Naive thymus-derived CD4-positive, alpha-beta T cell (primary cell): Measurements from ENCODE around the gene ZCWPW1. TPM values are rescaled to one million over a fixed set of nuclear protein-coding genes. Genes with fewer than 3 reads are reported as not detected.

Source experiments
- ATAC-seq: fragments of 150-1000 bp; cut with Tn5 transposase; 2 replicates; pipeline ENCODE4 v1.10.0; 2021; ENCODE audit warnings: mild to moderate bottlenecking, moderate library complexity
- CTCF ChIA-PET: fragments of 350-600 bp; sonication (Branson Sonifier 250); formaldehyde crosslinking; loops from one replicate; lab custom pipeline; 2021; ENCODE audit warnings: antibody characterized with exemption; lab: Charles Lee
- POLR2A ChIA-PET: fragments of 350-600 bp; sonication (Branson Sonifier 250); formaldehyde crosslinking; loops from one replicate; lab custom pipeline; 2021; ENCODE audit warnings: antibody characterized with exemption, inconsistent platforms; lab: Charles Lee
- DNase-seq, 9 donors: peaks; one replicate each; pipeline versions ENCODE4 v3.0.0 to v3.0.0-alpha.2; 2020 to 2022; ENCODE audit warnings: mixed read lengths in 1 of 9
- H3K27ac ChIP-seq: one replicate; pipeline ENCODE4 v1.7.0; 2013; ENCODE audit warnings: mild to moderate bottlenecking, low read depth, low read length, moderate library complexity
- H3K27me3 ChIP-seq, 2 donors: one replicate each; pipeline ENCODE4 v1.7.0; 2013; ENCODE audit warnings: low read length in 2 of 2, mild to moderate bottlenecking in 2 of 2, moderate library complexity in 2 of 2; ENCODE audit not compliant: control insufficient read depth in 2 of 2, insufficient read depth in 2 of 2
- H3K36me3 ChIP-seq, 3 experiments: 1 replicate in 2 of 3; 2 replicates in 1 of 3; pipeline ENCODE4 v1.7.0; 2013; ENCODE audit warnings: low read length in 3 of 3, mild to moderate bottlenecking in 3 of 3, moderate library complexity in 1 of 3; ENCODE audit not compliant: insufficient read depth in 3 of 3, control insufficient read depth in 2 of 3
- H3K4me1 ChIP-seq, 2 donors: one replicate each; pipeline ENCODE4 v1.7.0; 2013; ENCODE audit warnings: low read length in 2 of 2, mild to moderate bottlenecking in 2 of 2, moderate library complexity in 1 of 2; ENCODE audit not compliant: control insufficient read depth in 2 of 2, insufficient read depth in 2 of 2
- H3K4me3 ChIP-seq: 2 replicates; pipeline ENCODE4 v1.7.0; 2013; ENCODE audit warnings: mild to moderate bottlenecking, low read length
- H3K9me3 ChIP-seq, 3 experiments: 1 replicate in 2 of 3; 2 replicates in 1 of 3; pipeline ENCODE4 v1.7.0; 2013; ENCODE audit warnings: low read length in 3 of 3; ENCODE audit not compliant: control insufficient read depth in 2 of 3
- H3K27ac Mint-ChIP-seq, 9 donors: one replicate each; pipeline ENCODE4 v1.8.0; 2020 to 2022; ENCODE audit warnings: mixed read lengths in 9 of 9, mild to moderate bottlenecking in 8 of 9, moderate library complexity in 5 of 9, inconsistent platforms in 2 of 9
- H3K27me3 Mint-ChIP-seq, 5 donors: one replicate each; pipeline ENCODE4 v1.8.0; 2021 to 2022; ENCODE audit warnings: mixed read lengths in 5 of 5, mild to moderate bottlenecking in 1 of 5
- H3K36me3 Mint-ChIP-seq, 5 donors: one replicate each; pipeline ENCODE4 v1.8.0; 2020 to 2022; ENCODE audit warnings: mixed read lengths in 5 of 5, mild to moderate bottlenecking in 3 of 5, inconsistent platforms in 1 of 5
- H3K4me1 Mint-ChIP-seq, 7 donors: one replicate each; pipeline ENCODE4 v1.8.0; 2020 to 2022; ENCODE audit warnings: mixed read lengths in 7 of 7, mild to moderate bottlenecking in 3 of 7, inconsistent platforms in 1 of 7
- H3K4me3 Mint-ChIP-seq, 10 donors: one replicate each; pipeline ENCODE4 v1.8.0; 2020 to 2022; ENCODE audit warnings: mild to moderate bottlenecking in 10 of 10, mixed read lengths in 10 of 10, moderate library complexity in 6 of 10, inconsistent platforms in 2 of 10
- H3K9me3 Mint-ChIP-seq, 11 donors: one replicate each; pipeline ENCODE4 v1.8.0; 2020 to 2022; ENCODE audit warnings: mixed read lengths in 11 of 11, mild to moderate bottlenecking in 4 of 11, inconsistent platforms in 1 of 11, moderate library complexity in 1 of 11
- intact Hi-C, 2 donors: fragments of 100-400 bp; cut with micrococcal nuclease; formaldehyde crosslinking; loops; one replicate each; pipeline ENCODE4 v1.15.1; 2023
- polyA plus RNA-seq, 2 donors: library from polyadenylated mRNA; unstranded; fragments of 300-500 nt; fragmentation: Illumina TruSeq; gene quantifications; one replicate each; pipeline ENCODE4 v1.2.3, GENCODE V29; 2021
- total RNA-seq, 6 experiments: library from RNA in 5 of 6; stranded (reverse) in 5 of 6; gene quantifications; 1 replicate in 5 of 6; 2 replicates in 1 of 6; pipeline ENCODE4 v1.2.3 and lab custom pipeline; 2021 to 2026

Gene ZCWPW1
- total and polyA plus RNA-seq, 7 experiments from 2014 or later: 4.1 to 18.6 (median 7.1) TPM

- H3K4me1 Mint-ChIP-seq: peaks cover 3 to 36% (median 19%) of the 10 kb centered on the region in 7 donors
- no peaks in the 10 kb centered on the region for H3K27me3 Mint-ChIP-seq
- H3K27ac ChIP-seq: no peak overlapping the region
- ATAC-seq: no peak
- intact Hi-C loops: no loop called here
- H3K4me1 ChIP-seq: no peaks in the 10 kb centered on the region
- no peak overlapping the region for H3K4me3 ChIP-seq
- DNase-seq: no peak
- CTCF ChIA-PET: no interaction called here
- no peaks in the 10 kb centered on the region for H3K9me3 ChIP-seq
- H3K9me3 Mint-ChIP-seq: no peaks in the 10 kb centered on the region
- POLR2A ChIA-PET: no interaction called here
- peaks cover 0 to 9% (median 0%) of the 10 kb centered on the region in 3 experiments for H3K36me3 ChIP-seq
- H3K36me3 Mint-ChIP-seq: peaks cover 0 to 3% (median 1%) of the 10 kb centered on the region in 5 donors
- peak overlapping the region in 1 of 9 donors; percentile 77 for H3K27ac Mint-ChIP-seq
- no peak overlapping the region for H3K4me3 Mint-ChIP-seq
- H3K27me3 ChIP-seq: no peaks in the 10 kb centered on the region
Observed at GRCh38 chr7:100372694-100373093, 55.8 kb downstream of the ZCWPW1 start.

DNA sequence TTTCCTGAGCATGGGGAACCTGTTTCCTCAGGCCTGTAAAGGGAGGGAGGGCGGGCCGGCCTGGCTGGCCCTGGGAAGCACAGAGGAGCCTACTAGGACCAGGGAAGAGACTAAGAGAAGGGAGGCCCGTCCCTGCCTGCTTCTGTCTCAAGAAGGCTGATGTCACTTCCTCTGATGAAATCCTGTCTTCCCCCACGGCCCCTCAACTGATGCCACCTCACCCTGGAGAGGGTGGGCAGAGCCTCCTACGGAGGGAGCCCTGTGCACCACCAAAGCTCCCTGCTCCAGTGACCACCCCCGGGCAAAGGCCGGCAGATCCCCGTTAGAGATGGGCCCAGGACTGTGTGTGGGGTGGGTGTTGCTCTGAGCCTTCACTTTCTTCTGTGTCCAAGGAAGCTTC is 56.2 kb downstream of the ZCWPW1 start:
- Mint-ChIP-seq H3K27ac (peak overlapping the region in 1 of 9 donors; percentile 77), H3K9me3 (no peaks in the 10 kb centered on the region), H3K4me3 (no peak overlapping the region), H3K27me3 (no peaks in the 10 kb centered on the region), H3K4me1 (peaks cover 3 to 38% (median 20%) of the 10 kb centered on the region in 7 donors), H3K36me3 (peaks cover 0 to 6% (median 6%) of the 10 kb centered on the region in 5 donors)
- H3K4me1 ChIP-seq: no peaks in the 10 kb centered on the region
- no peak overlapping the region for H3K27ac ChIP-seq
- ATAC-seq: peak; percentile 53
- H3K36me3 ChIP-seq: peaks cover 0 to 9% (median 0%) of the 10 kb centered on the region in 3 experiments
- ChIA-PET CTCF (no interaction called here), POLR2A (no interaction called here)
- intact Hi-C loops: no loop called here
- no peak for DNase-seq
- H3K27me3 ChIP-seq: no peaks in the 10 kb centered on the region
- H3K9me3 ChIP-seq: no peaks in the 10 kb centered on the region
- H3K4me3 ChIP-seq: no peak overlapping the region

- Mint-ChIP-seq H3K9me3 (peaks cover 0 to 2% (median 0%) of the 10 kb centered on the region in 11 donors), H3K36me3 (peaks cover 0 to 8% (median 7%) of the 10 kb centered on the region in 5 donors), H3K4me1 (peaks cover 5 to 41% (median 23%) of the 10 kb centered on the region in 7 donors), H3K4me3 (no peak overlapping the region), H3K27ac (peak overlapping the region in 5 of 9 donors; percentile 13 to 74 (median 46)), H3K27me3 (no peaks in the 10 kb centered on the region)
- peaks cover 0 to 9% (median 0%) of the 10 kb centered on the region in 3 experiments for H3K36me3 ChIP-seq
- ATAC-seq: no peak
- no peak overlapping the region for H3K4me3 ChIP-seq
- intact Hi-C loops: no loop called here
- no peaks in the 10 kb centered on the region for H3K27me3 ChIP-seq
- CTCF ChIA-PET: no interaction called here
- no peaks in the 10 kb centered on the region for H3K9me3 ChIP-seq
- POLR2A ChIA-PET: no interaction called here
- no peak overlapping the region for H3K27ac ChIP-seq
- DNase-seq: no peak
- H3K4me1 ChIP-seq: no peaks in the 10 kb centered on the region
Observed at GRCh38 chr7:100371561-100372171, 56.8 kb downstream of the ZCWPW1 start.

DNA sequence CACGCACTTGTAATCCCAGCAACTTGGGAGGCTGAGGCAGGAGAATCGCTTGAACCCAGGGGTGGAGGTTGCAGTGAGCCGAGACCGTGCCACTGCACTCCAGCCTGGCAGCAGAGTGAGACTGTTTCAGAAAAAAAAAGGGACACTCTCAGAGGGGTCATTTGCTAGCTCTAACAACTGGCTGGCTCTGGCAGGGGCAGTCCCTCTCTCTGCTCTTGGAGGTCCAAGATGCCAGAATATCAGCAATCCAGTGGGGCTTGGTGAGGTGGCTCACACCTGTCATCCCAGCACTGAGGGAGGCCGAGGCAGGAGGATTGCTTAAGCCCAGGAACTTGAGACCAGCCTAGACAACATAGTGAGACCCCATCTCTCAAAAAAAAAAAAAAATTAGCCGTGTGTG is 57.8 kb downstream of the ZCWPW1 start:
- Histone ChIP-seq H3K4me3 (no peak overlapping the region), H3K36me3 (peaks cover 0 to 9% (median 0%) of the 10 kb centered on the region in 3 experiments), H3K4me1 (peaks cover 0 to 8% of the 10 kb centered on the region in 2 donors), H3K9me3 (no peaks in the 10 kb centered on the region), H3K27me3 (no peaks in the 10 kb centered on the region), H3K27ac (no peak overlapping the region)
- intact Hi-C loops: no loop called here
- peaks cover 0 to 2% (median 0%) of the 10 kb centered on the region in 11 donors for H3K9me3 Mint-ChIP-seq
- POLR2A ChIA-PET: no interaction called here
- H3K27me3 Mint-ChIP-seq: no peaks in the 10 kb centered on the region
- CTCF ChIA-PET: no interaction called here
- peaks cover 13 to 44% (median 31%) of the 10 kb centered on the region in 7 donors for H3K4me1 Mint-ChIP-seq
- peaks cover 0 to 11% (median 7%) of the 10 kb centered on the region in 5 donors for H3K36me3 Mint-ChIP-seq
- DNase-seq (no peak), ATAC-seq (no peak)
- H3K4me3 Mint-ChIP-seq: no peak overlapping the region
- H3K27ac Mint-ChIP-seq: peak overlapping the region in 2 of 9 donors; percentile 4 to 60

DNA sequence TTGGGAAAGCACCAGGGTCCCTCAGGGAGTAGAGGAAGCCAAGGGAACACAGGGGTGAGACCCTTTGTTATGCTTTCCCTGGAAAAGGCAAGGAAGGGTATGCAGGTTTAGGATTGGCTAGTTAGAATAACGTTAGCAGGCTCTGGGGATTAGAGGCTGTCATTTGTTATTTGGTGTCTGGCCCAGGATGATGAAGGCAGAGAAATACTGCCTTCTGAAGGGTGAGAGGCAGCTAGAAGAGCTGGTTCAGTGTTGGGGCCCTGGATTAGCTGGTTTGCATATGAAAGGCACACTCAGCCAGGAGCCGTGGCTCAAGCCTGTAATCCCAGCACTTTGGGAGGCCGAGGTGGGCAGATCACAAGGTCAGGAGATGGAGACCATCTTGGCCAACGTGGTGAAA is 58.2 kb downstream of the ZCWPW1 start:
- Mint-ChIP-seq H3K9me3 (peaks cover 0 to 2% (median 0%) of the 10 kb centered on the region in 11 donors), H3K27me3 (no peaks in the 10 kb centered on the region), H3K4me1 (peaks cover 13 to 48% (median 35%) of the 10 kb centered on the region in 7 donors), H3K27ac (peak overlapping the region in 5 of 9 donors; percentile 17 to 71 (median 62)), H3K4me3 (no peak overlapping the region), H3K36me3 (peaks cover 0 to 11% (median 7%) of the 10 kb centered on the region in 5 donors)
- ChIA-PET POLR2A (no interaction called here), CTCF (no interaction called here)
- Histone ChIP-seq H3K9me3 (no peaks in the 10 kb centered on the region), H3K4me1 (peaks cover 0 to 8% of the 10 kb centered on the region in 2 donors), H3K27me3 (no peaks in the 10 kb centered on the region), H3K36me3 (peaks cover 0 to 9% (median 0%) of the 10 kb centered on the region in 3 experiments), H3K27ac (no peak overlapping the region), H3K4me3 (no peak overlapping the region)
- no peak for DNase-seq
- intact Hi-C loops: no loop called here
- ATAC-seq: no peak

DNA sequence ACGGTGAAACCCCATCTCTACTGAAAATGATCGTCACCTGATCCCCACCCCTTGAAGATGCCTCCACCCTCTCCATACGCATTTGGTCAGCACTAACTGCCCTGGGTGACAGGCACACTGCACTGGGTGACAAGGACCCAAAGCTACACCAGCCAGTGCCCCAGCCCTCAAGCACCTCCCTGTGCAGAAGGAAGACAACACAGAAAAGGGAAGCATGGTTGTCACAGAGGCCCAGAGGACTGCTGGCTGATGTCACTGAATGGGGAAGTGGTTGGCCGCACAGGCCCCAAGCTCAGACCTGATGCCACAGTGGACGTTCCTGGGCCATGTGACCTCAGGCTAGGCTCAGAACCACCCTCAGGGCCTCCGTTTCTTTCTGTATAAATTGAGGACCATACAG is 59.4 kb downstream of the ZCWPW1 start:
- peaks cover 0 to 2% (median 0%) of the 10 kb centered on the region in 11 donors for H3K9me3 Mint-ChIP-seq
- CTCF ChIA-PET: no interaction called here
- intact Hi-C loops: loop anchor here (2.0 to 5.0 kb wide), 2 partner anchors 38 kb away; no protein-coding TSS in a partner anchor
- Histone ChIP-seq H3K4me1 (peaks cover 0 to 8% of the 10 kb centered on the region in 2 donors), H3K27me3 (no peaks in the 10 kb centered on the region), H3K9me3 (no peaks in the 10 kb centered on the region), H3K36me3 (peaks cover 0 to 9% (median 0%) of the 10 kb centered on the region in 3 experiments), H3K4me3 (no peak overlapping the region), H3K27ac (peak overlapping the region; percentile 25)
- H3K27ac Mint-ChIP-seq: peak overlapping the region in 6 of 9 donors; percentile 50 to 82 (median 66)
- POLR2A ChIA-PET: no interaction called here
- H3K27me3 Mint-ChIP-seq: no peaks in the 10 kb centered on the region
- H3K36me3 Mint-ChIP-seq: peaks cover 5 to 19% (median 14%) of the 10 kb centered on the region in 5 donors
- peak overlapping the region in 1 of 10 donors; percentile 22 for H3K4me3 Mint-ChIP-seq
- ATAC-seq: peak; percentile 85
- no peak for DNase-seq
- peaks cover 13 to 45% (median 31%) of the 10 kb centered on the region in 7 donors for H3K4me1 Mint-ChIP-seq
